H9 (cell line): ENCODE measurements around the gene PRIM2. TPM values are rescaled to one million over a fixed set of nuclear protein-coding genes. Genes with fewer than 3 reads are reported as not detected.

Experiments
- DNase-seq: peaks from one replicate; pipeline ENCODE4 v3.0.0-alpha.2; 2017
- H2AFZ ChIP-seq: one replicate; pipeline ENCODE4 v1.6.1; 2013; ENCODE audit warnings: mild to moderate bottlenecking, low read length, control low read depth, moderate library complexity
- H2AK5ac ChIP-seq: 2 replicates; pipeline ENCODE4 v1.6.1; 2013; ENCODE audit warnings: low read length, control low read depth, mixed read lengths; ENCODE audit not compliant: insufficient read length
- H2BK120ac ChIP-seq: one replicate; pipeline ENCODE4 v1.6.1; 2013; ENCODE audit warnings: low read depth, mild to moderate bottlenecking, low read length, control low read depth, inconsistent platforms; ENCODE audit not compliant: poor library complexity, severe bottlenecking
- H2BK12ac ChIP-seq: 2 replicates; pipeline ENCODE4 v1.6.1; 2013; ENCODE audit warnings: low read length, control low read depth, mixed read lengths, low read depth; ENCODE audit not compliant: insufficient read length
- H2BK15ac ChIP-seq: 2 replicates; pipeline ENCODE4 v1.6.1; 2013; ENCODE audit warnings: low read depth, low read length, control low read depth
- H2BK20ac ChIP-seq: one replicate; pipeline ENCODE4 v1.6.1; 2013; ENCODE audit warnings: low read depth, mild to moderate bottlenecking, low read length, control low read depth, inconsistent platforms; ENCODE audit not compliant: poor library complexity, severe bottlenecking
- H2BK5ac ChIP-seq: 2 replicates; pipeline ENCODE4 v1.6.1; 2013; ENCODE audit warnings: low read length, control low read depth, mixed read lengths; ENCODE audit not compliant: insufficient read length
- H3K14ac ChIP-seq: 2 replicates; pipeline ENCODE4 v1.6.1; 2013; ENCODE audit warnings: low read length, control low read depth; ENCODE audit not compliant: insufficient read depth
- H3K18ac ChIP-seq: 2 replicates; pipeline ENCODE4 v1.6.1; 2013; ENCODE audit warnings: low read depth, mild to moderate bottlenecking, mixed read lengths, low read length, control low read depth; ENCODE audit not compliant: insufficient read length
- H3K23ac ChIP-seq: 2 replicates; pipeline ENCODE4 v1.6.1; 2013; ENCODE audit warnings: low read length, control low read depth, mixed read lengths, low read depth; ENCODE audit not compliant: insufficient read length
- H3K23me2 ChIP-seq: 2 replicates; pipeline ENCODE4 v1.6.1; 2013; ENCODE audit warnings: low read depth, mild to moderate bottlenecking, mixed read lengths, low read length, control low read depth; ENCODE audit not compliant: insufficient read length, poor library complexity, severe bottlenecking
- H3K27ac ChIP-seq: 2 replicates; pipeline ENCODE4 v1.5.1; 2013; ENCODE audit warnings: low read length, control low read depth, mixed read lengths, low read depth; ENCODE audit not compliant: insufficient read length
- H3K27me3 ChIP-seq: 2 replicates; pipeline ENCODE4 v1.6.1; 2013; ENCODE audit warnings: low read length, control low read depth, inconsistent platforms; ENCODE audit not compliant: insufficient read depth
- H3K4ac ChIP-seq: 2 replicates; pipeline ENCODE4 v1.6.1; 2013; ENCODE audit warnings: low read depth, mild to moderate bottlenecking, control low read depth, inconsistent platforms, low read length, moderate library complexity
- H3K4me1 ChIP-seq: 2 replicates; pipeline ENCODE4 v1.6.1; 2013; ENCODE audit warnings: low read length, control low read depth, inconsistent platforms; ENCODE audit not compliant: insufficient read depth
- H3K4me2 ChIP-seq: 2 replicates; pipeline ENCODE4 v1.6.1; 2013; ENCODE audit warnings: low read length, control low read depth, mixed read lengths; ENCODE audit not compliant: insufficient read length, insufficient read depth
- H3K56ac ChIP-seq: 2 replicates; pipeline ENCODE4 v1.6.1; 2013; ENCODE audit warnings: low read depth, mild to moderate bottlenecking, mixed read lengths, low read length, control low read depth; ENCODE audit not compliant: insufficient read length
- H3K79me1 ChIP-seq: 2 replicates; pipeline ENCODE4 v1.6.1; 2013; ENCODE audit warnings: low read depth, mild to moderate bottlenecking, moderate library complexity, low read length, control low read depth, inconsistent platforms; ENCODE audit not compliant: insufficient read depth, poor library complexity, severe bottlenecking
- H3K79me2 ChIP-seq: 2 replicates; pipeline ENCODE4 v1.6.1; 2013; ENCODE audit warnings: low read length, control low read depth, inconsistent platforms; ENCODE audit not compliant: insufficient read depth
- H3K9ac ChIP-seq: 2 replicates; pipeline ENCODE4 v1.6.1; 2013; ENCODE audit warnings: low read length, control low read depth, mixed read lengths; ENCODE audit not compliant: insufficient read length; ENCODE audit errors: extremely low read depth
- H3K9me3 ChIP-seq: one replicate; pipeline ENCODE4 v1.6.1; 2013; ENCODE audit warnings: low read depth, low read length, inconsistent platforms; ENCODE audit not compliant: control insufficient read depth
- H3T11ph ChIP-seq: one replicate; pipeline ENCODE4 v1.6.1; 2013; ENCODE audit warnings: mild to moderate bottlenecking, low read length, control low read depth, inconsistent platforms
- H4K20me1 ChIP-seq: one replicate; pipeline ENCODE4 v1.6.1; 2013; ENCODE audit not compliant: control insufficient read depth, insufficient read length, insufficient read depth
- H4K5ac ChIP-seq: 2 replicates; pipeline ENCODE4 v1.6.1; 2013; ENCODE audit warnings: low read depth, mild to moderate bottlenecking, mixed read lengths, low read length, control low read depth; ENCODE audit not compliant: insufficient read length
- H4K8ac ChIP-seq: replicated peaks from 2 replicates; pipeline ENCODE4 v1.6.1; 2013; ENCODE audit warnings: low read length, control low read depth, mixed read lengths, low read depth; ENCODE audit not compliant: insufficient read length
- H4K91ac ChIP-seq: 2 replicates; pipeline ENCODE4 v1.6.1; 2013; ENCODE audit warnings: low read depth, mild to moderate bottlenecking, moderate library complexity, mixed read lengths, low read length, control low read depth; ENCODE audit not compliant: insufficient read length
- H3K27ac Mint-ChIP-seq, 3 experiments: 2 replicates in 2 of 3; 3 replicates in 1 of 3; pipeline ENCODE4 v1.8.0; 2020 to 2021; ENCODE audit warnings: mixed read lengths in 3 of 3, mild to moderate bottlenecking in 1 of 3, moderate library complexity in 1 of 3
- H3K27me3 Mint-ChIP-seq: 2 replicates; pipeline ENCODE4 v1.8.0; 2021; ENCODE audit warnings: low read depth, mild to moderate bottlenecking, moderate library complexity, mixed read lengths
- H3K36me3 Mint-ChIP-seq, 3 experiments: 2 replicates in 2 of 3; 3 replicates in 1 of 3; pipeline ENCODE4 v1.8.0; 2020 to 2021; ENCODE audit warnings: low read depth in 3 of 3, mixed read lengths in 3 of 3; ENCODE audit not compliant: insufficient read depth in 1 of 3
- H3K4me1 Mint-ChIP-seq, 2 experiments: 2 replicates each; pipeline ENCODE4 v1.8.0; 2020; ENCODE audit warnings: mixed read lengths in 2 of 2
- H3K4me3 Mint-ChIP-seq, 2 experiments: 2 replicates in 1 of 2; 3 replicates in 1 of 2; pipeline ENCODE4 v1.8.0; 2020 to 2021; ENCODE audit warnings: mild to moderate bottlenecking in 2 of 2, mixed read lengths in 2 of 2, moderate library complexity in 1 of 2
- H3K9me3 Mint-ChIP-seq, 2 experiments: 2 replicates in 1 of 2; 3 replicates in 1 of 2; pipeline ENCODE4 v1.8.0; 2020; ENCODE audit warnings: mild to moderate bottlenecking in 2 of 2, mixed read lengths in 2 of 2, moderate library complexity in 1 of 2
- CTCF ChIP-seq: fragments of 200-600 bp; sonication (generic); conservative IDR thresholded peaks from 3 replicates; pipeline ENCODE4 v1.8.0; 2021; ENCODE audit warnings: antibody characterized with exemption, mild to moderate bottlenecking
- total RNA-seq: library from RNA; stranded (reverse); gene quantifications from 2 replicates; pipeline ENCODE4 v1.2.1, GENCODE V29; 2021

PRIM2 gene
- total RNA-seq, 1 experiment from 2014 or later = 43.0 TPM

GRCh38 chr6:57283106-57283505 is 34.3 kb upstream of the PRIM2 start:
- Mint-ChIP-seq H3K27me3 (no peaks in the 10 kb centered on the region), H3K4me1 (peaks cover 5 to 6% of the 10 kb centered on the region in 2 experiments), H3K4me3 (no peak overlapping the region), H3K36me3 (no peaks in the 10 kb centered on the region; a peak in 1 of 7 replicates), H3K27ac (no peak overlapping the region), H3K9me3 (peaks cover 0 to 7% of the 10 kb centered on the region in 2 experiments; a peak in 1 of 5 replicates)
- Histone ChIP-seq H3K4ac (no peak overlapping the region), H3T11ph (no peak overlapping the region), H2BK5ac (no peak overlapping the region), H3K79me1 (no peaks in the 10 kb centered on the region), H2BK20ac (no peak overlapping the region), H2BK12ac (no peak overlapping the region), H3K9me3 (no peaks in the 10 kb centered on the region), H2AFZ (no peak overlapping the region), H3K9ac (no peak overlapping the region), H3K4me1 (no peaks in the 10 kb centered on the region), H3K56ac (no peak overlapping the region), H4K5ac (no peak overlapping the region), H3K23ac (no peak overlapping the region), H3K27ac (no peak overlapping the region), H4K20me1 (no peaks in the 10 kb centered on the region), H3K14ac (no peak overlapping the region), H2AK5ac (no peak overlapping the region), H4K8ac (no peak overlapping the region), H3K4me2 (no peak overlapping the region), H3K27me3 (no peaks in the 10 kb centered on the region), H3K79me2 (no peaks in the 10 kb centered on the region), H2BK15ac (no peak overlapping the region), H3K23me2 (no peaks in the 10 kb centered on the region), H3K18ac (no peak overlapping the region), H2BK120ac (no peak overlapping the region), H4K91ac (no peak overlapping the region)
- DNase-seq = no peak
- TF ChIP-seq CTCF = no peak
